ENCODE data around the gene SPRR3. TPM values are rescaled to one million over a fixed set of nuclear protein-coding genes. Genes with fewer than 3 reads are reported as not detected.
A peak's percentile ranks its signal among the peaks of the same experiment; 100 is the strongest.

The SPRR3 gene, protein sequence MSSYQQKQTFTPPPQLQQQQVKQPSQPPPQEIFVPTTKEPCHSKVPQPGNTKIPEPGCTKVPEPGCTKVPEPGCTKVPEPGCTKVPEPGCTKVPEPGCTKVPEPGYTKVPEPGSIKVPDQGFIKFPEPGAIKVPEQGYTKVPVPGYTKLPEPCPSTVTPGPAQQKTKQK
- not detected for total RNA-seq

DNA sequence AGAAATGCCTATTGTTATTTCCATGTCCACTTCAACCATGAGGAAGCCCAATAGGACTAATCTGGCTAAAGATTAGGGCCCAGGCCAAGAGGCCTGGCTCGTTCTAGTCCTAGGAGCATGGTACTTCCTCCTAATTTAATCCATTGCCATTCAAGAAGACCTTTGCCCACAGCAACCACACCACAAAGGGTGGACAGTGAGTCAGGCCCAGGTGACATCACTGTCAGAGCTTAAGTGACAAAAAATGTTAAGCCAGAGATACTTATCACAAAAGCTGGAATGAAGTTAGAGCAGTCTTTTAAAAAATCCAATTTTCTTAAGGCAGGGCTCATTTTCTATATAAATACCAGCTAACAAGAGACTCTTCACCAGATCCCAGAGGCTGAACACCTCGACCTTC is at the start of gene SPRR3:
TSS of gene SPRR3 (plus strand) at position 368 of the 400 bp plus-strand sequence. CDS start 1,272 bp downstream, outside the sequence.
- DNase-seq (no peak), ATAC-seq (no peak)
- H3K36me3 Mint-ChIP-seq, result no peaks in the 10 kb centered on the region
- H3K9me3 Mint-ChIP-seq (ENCODE audit: low read depth), result no peaks in the 10 kb centered on the region
- CTCF ChIA-PET, result no interaction called here
- no peak within 1 kb of the TSS for H3K4me3 Mint-ChIP-seq
- H3K27me3 Mint-ChIP-seq, result no peaks in the 10 kb centered on the region
- H3K4me1 Mint-ChIP-seq, result no peaks in the 10 kb centered on the region
- H3K27ac Mint-ChIP-seq, result no peak within 1 kb of the TSS

DNA sequence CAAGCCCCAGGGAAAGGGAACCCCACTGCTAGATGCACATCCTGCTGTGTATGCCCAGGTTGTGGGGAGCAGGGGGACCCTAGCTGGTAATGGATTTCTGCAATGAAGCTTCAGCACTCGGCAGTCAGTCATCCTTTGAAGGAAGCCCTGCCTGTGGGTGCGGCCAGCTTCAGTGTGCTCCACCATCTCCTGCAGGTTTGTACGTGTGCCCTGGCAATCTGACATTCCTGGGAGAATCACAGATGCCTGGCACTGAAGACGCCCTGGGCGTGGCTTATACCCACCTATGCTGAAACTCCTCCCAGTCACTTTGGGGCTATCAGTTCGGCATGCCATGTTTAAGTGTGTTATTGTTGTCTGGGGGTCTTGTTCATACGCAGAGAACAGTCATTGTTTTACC is 47.8 kb upstream of the SPRR3 start:
- Mint-ChIP-seq H3K36me3 (no peaks in the 10 kb centered on the region), H3K27me3 (no peaks in the 10 kb centered on the region), H3K9me3 (ENCODE audit: low read depth) (no peaks in the 10 kb centered on the region), H3K4me1 (no peaks in the 10 kb centered on the region), H3K4me3 (no peak overlapping the region), H3K27ac (no peak overlapping the region)
- ATAC-seq, result no peak
- CTCF ChIA-PET, result no interaction called here
- DNase-seq, result no peak

GRCh38 chr1:152954436-152954835 is 47.1 kb upstream of the SPRR3 start:
- Mint-ChIP-seq H3K9me3 (ENCODE audit: low read depth) (no peaks in the 10 kb centered on the region), H3K4me1 (no peaks in the 10 kb centered on the region), H3K27ac (no peak overlapping the region), H3K4me3 (no peak overlapping the region), H3K27me3 (no peaks in the 10 kb centered on the region), H3K36me3 (no peaks in the 10 kb centered on the region)
- DNase-seq (no peak), ATAC-seq (no peak)
- CTCF ChIA-PET, result no interaction called here

- DNase-seq (no peak), ATAC-seq (no peak)
- Mint-ChIP-seq H3K27me3 (no peaks in the 10 kb centered on the region), H3K27ac (no peak overlapping the region), H3K4me3 (no peak overlapping the region), H3K9me3 (ENCODE audit: low read depth) (no peaks in the 10 kb centered on the region), H3K4me1 (no peaks in the 10 kb centered on the region), H3K36me3 (no peaks in the 10 kb centered on the region)
- CTCF ChIA-PET, result no interaction called here
Measured at GRCh38 chr1:152957561-152957960, 44.0 kb upstream of the SPRR3 start.

GRCh38 chr1:152959273-152959672 is 42.3 kb upstream of the SPRR3 start:
- H3K4me1 Mint-ChIP-seq, result no peaks in the 10 kb centered on the region
- DNase-seq (peak; percentile 1), ATAC-seq (no peak)
- no peak overlapping the region for H3K27ac Mint-ChIP-seq
- no peak overlapping the region for H3K4me3 Mint-ChIP-seq
- no peaks in the 10 kb centered on the region for H3K36me3 Mint-ChIP-seq
- peaks cover 5% of the 10 kb centered on the region for H3K27me3 Mint-ChIP-seq
- CTCF ChIA-PET, result no interaction called here
- H3K9me3 Mint-ChIP-seq (ENCODE audit: low read depth), result no peaks in the 10 kb centered on the region

- no peak for ATAC-seq
- H3K36me3 Mint-ChIP-seq, result no peaks in the 10 kb centered on the region
- CTCF ChIA-PET, result no interaction called here
Measured at GRCh38 chr1:152959801-152960451, 41.6 kb upstream of the SPRR3 start.

DNA sequence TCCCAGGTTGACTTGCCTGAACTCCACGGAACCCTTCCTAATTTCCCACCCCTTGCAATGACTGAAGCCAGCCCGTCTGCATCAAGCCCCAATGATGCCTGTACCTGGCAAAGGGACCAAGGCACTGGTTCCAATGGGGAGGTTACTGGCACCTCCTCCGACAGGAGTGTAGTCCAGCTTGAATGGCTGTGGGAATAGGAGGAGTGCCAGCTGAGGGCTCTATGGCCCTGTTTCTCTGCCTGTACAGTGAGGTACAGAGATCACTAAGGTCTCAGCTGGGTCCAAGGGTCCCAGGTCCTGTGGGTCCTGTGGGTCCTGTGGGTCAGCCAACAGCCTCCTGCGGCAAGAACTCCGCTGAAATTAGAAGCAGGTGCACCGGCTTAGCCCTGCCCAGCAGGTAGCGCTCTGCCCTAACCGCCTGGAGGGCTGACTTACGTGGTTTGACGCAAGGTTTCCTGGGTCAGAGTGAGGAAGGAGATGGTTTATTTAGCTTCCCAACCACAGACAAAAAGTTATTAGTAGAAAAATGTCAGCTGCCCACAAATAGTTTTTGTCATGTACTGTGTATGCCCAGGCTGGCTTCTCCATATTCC is 41.0 kb upstream of the SPRR3 start:
- Mint-ChIP-seq H3K27me3 (peaks cover 9% of the 10 kb centered on the region), H3K36me3 (no peaks in the 10 kb centered on the region), H3K4me3 (no peak overlapping the region), H3K27ac (no peak overlapping the region), H3K9me3 (ENCODE audit: low read depth) (no peaks in the 10 kb centered on the region), H3K4me1 (no peaks in the 10 kb centered on the region)
- DNase-seq, result no peak
- ATAC-seq, result no peak
- CTCF ChIA-PET, result no interaction called here

More at GRCh38 chr1:152959801-152960451, 41.6 kb upstream of the SPRR3 start:
- Mint-ChIP-seq H3K4me3 (no peak overlapping the region), H3K27me3 (peaks cover 5% of the 10 kb centered on the region), H3K27ac (no peak overlapping the region), H3K4me1 (no peaks in the 10 kb centered on the region), H3K9me3 (ENCODE audit: low read depth) (no peaks in the 10 kb centered on the region)
- DNase-seq, result no peak

DNA sequence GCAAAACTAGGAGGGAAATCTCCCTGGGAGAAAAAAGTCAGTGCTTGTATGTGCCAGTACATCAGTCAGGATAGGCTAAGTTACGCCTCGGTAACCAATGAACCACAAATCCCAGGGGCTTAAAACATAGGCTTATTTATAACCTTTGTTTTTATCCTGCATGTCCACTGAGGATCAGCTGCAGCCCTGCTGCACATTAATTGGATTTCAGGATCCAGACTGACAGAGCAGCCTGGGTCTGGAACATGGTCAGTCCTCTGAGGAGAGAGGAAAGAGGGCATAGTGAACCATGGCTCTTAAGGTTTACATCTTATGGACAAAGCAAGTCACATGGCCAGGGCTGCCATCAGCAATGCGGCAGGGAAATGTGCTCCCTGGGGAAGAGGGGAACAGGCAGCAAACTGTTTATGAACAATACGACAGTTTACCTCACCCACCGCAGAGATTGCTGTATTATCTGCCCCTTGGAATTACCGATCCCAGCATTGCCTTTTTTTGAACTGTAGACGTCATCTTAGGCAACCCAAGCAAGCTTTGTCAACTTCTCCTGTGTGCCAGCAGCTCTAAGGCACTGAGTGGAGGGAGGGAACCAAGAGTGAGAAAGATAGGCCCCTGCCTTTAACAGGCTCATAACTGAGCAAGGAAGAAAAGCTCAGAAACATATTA is 40.2 kb upstream of the SPRR3 start:
- Mint-ChIP-seq H3K27me3 (peaks cover 9% of the 10 kb centered on the region), H3K27ac (no peak overlapping the region), H3K4me3 (no peak overlapping the region), H3K36me3 (no peaks in the 10 kb centered on the region), H3K4me1 (no peaks in the 10 kb centered on the region), H3K9me3 (ENCODE audit: low read depth) (no peaks in the 10 kb centered on the region)
- CTCF ChIA-PET, result no interaction called here
- DNase-seq (peak; percentile 12), ATAC-seq (no peak)

- no peak overlapping the region for H3K4me3 Mint-ChIP-seq
- no peak overlapping the region for H3K27ac Mint-ChIP-seq
- no peaks in the 10 kb centered on the region for H3K9me3 Mint-ChIP-seq (ENCODE audit: low read depth)
- H3K27me3 Mint-ChIP-seq, result peaks cover 13% of the 10 kb centered on the region
- CTCF ChIA-PET, result no interaction called here
- H3K4me1 Mint-ChIP-seq, result peaks cover 3% of the 10 kb centered on the region
- DNase-seq (peak; percentile 15), ATAC-seq (no peak)
- H3K36me3 Mint-ChIP-seq, result no peaks in the 10 kb centered on the region
Measured at GRCh38 chr1:152962876-152963415, 38.6 kb upstream of the SPRR3 start.

DNA sequence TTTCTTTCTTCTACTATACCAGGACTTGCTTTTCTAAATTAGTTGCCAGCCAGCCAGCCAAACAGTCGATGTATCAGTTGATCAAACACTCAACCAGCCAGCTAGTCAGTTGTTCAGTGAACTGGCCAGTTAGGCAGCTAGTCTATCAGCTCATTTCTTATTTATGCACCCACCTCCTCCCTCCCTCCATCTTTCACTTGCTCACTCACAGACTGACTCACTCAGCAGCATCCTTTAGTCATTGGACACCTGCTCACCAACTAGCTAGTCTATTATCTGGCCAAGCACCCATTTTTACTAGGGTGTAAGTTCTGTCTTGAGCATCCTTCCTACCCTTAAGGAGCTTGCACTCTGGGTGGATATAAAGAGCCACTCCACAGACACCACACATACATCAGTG is 37.0 kb upstream of the SPRR3 start:
- CTCF ChIA-PET, result no interaction called here
- no peak for ATAC-seq
- H3K27me3 Mint-ChIP-seq, result peaks cover 13% of the 10 kb centered on the region
- no peaks in the 10 kb centered on the region for H3K36me3 Mint-ChIP-seq
- H3K9me3 Mint-ChIP-seq (ENCODE audit: low read depth), result no peaks in the 10 kb centered on the region
- no peak overlapping the region for H3K27ac Mint-ChIP-seq
- no peak overlapping the region for H3K4me3 Mint-ChIP-seq
- DNase-seq, result peak; percentile 31
- H3K4me1 Mint-ChIP-seq, result peaks cover 7% of the 10 kb centered on the region

GRCh38 chr1:152965853-152966252 is 35.7 kb upstream of the SPRR3 start:
- Mint-ChIP-seq H3K36me3 (no peaks in the 10 kb centered on the region), H3K4me1 (peaks cover 7% of the 10 kb centered on the region), H3K27me3 (peaks cover 13% of the 10 kb centered on the region), H3K9me3 (ENCODE audit: low read depth) (no peaks in the 10 kb centered on the region), H3K27ac (no peak overlapping the region), H3K4me3 (no peak overlapping the region)
- CTCF ChIA-PET, result no interaction called here
- DNase-seq (peak; percentile 12), ATAC-seq (no peak)

DNA sequence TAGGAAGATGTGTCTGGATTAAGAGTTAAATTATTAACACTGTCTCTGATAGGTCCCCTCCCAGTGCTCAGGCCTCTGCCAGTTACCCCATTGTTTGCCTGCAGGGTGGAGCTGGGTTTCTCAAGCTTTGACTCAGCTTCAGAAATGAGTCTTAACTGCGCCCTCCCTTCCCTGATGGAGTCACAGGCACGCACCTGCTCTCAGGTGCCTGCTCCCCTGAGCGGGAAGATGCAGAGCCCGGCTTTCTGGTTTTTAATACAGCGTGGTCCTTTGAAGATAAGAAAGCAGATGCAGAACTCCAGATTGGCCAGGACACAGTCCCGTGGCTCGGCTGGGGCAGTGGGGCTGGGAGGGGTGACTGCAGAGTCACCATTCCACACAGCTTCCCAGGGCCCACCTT is 34.3 kb upstream of the SPRR3 start:
- CTCF ChIA-PET, result no interaction called here
- no peak for ATAC-seq
- DNase-seq, result no peak
- H3K27ac Mint-ChIP-seq, result no peak overlapping the region
- peaks cover 7% of the 10 kb centered on the region for H3K4me1 Mint-ChIP-seq
- H3K9me3 Mint-ChIP-seq (ENCODE audit: low read depth), result no peaks in the 10 kb centered on the region
- no peaks in the 10 kb centered on the region for H3K36me3 Mint-ChIP-seq
- H3K27me3 Mint-ChIP-seq, result peaks cover 13% of the 10 kb centered on the region
- no peak overlapping the region for H3K4me3 Mint-ChIP-seq

GRCh38 chr1:152968248-152968647 is 33.3 kb upstream of the SPRR3 start:
- no peak for ATAC-seq
- no peaks in the 10 kb centered on the region for H3K9me3 Mint-ChIP-seq (ENCODE audit: low read depth)
- CTCF ChIA-PET, result no interaction called here
- H3K36me3 Mint-ChIP-seq, result no peaks in the 10 kb centered on the region
- no peak overlapping the region for H3K4me3 Mint-ChIP-seq
- H3K27ac Mint-ChIP-seq, result no peak overlapping the region
- H3K27me3 Mint-ChIP-seq, result peaks cover 13% of the 10 kb centered on the region
- no peak for DNase-seq
- H3K4me1 Mint-ChIP-seq, result peaks cover 7% of the 10 kb centered on the region

DNA sequence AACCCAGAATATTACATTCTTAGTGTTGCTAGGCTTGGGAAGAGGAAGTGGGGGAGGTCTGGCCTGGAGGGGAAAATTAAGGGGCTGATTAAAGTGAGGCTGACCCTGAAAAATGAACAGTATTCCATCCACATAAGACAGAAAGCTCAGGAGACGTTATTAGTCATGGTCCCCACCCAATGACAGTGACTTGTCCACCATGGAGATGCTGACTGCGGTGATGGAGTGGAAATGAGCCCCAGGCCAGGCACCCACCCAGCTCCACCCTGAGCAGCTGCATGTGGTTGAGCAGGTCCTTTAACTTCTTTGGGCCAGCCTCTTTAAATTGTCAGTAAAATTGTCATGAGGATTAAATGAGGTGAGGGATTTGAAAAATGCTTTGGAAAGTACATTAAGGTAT is 32.5 kb upstream of the SPRR3 start:
- Mint-ChIP-seq H3K27me3 (peaks cover 8% of the 10 kb centered on the region), H3K4me3 (no peak overlapping the region), H3K36me3 (no peaks in the 10 kb centered on the region), H3K9me3 (ENCODE audit: low read depth) (no peaks in the 10 kb centered on the region), H3K27ac (no peak overlapping the region), H3K4me1 (peaks cover 7% of the 10 kb centered on the region)
- CTCF ChIA-PET, result no interaction called here
- no peak for ATAC-seq
- no peak for DNase-seq

All from activated CD8-positive, alpha-beta memory T cell treated with anti-CD3 and anti-CD28 coated beads, Interleukin-2, amount 10 ng/mL, durations not matched to agents 7 days and 5 days (primary cell).